Fibroblast of gingiva (primary cell): ENCODE measurements around the gene NPHP4.

Source experiments
- DNase-seq: peaks from one replicate; pipeline ENCODE4 v3.0.0-alpha.2; 2011; ENCODE audit warnings: low read depth

The NPHP4 gene

DNA sequence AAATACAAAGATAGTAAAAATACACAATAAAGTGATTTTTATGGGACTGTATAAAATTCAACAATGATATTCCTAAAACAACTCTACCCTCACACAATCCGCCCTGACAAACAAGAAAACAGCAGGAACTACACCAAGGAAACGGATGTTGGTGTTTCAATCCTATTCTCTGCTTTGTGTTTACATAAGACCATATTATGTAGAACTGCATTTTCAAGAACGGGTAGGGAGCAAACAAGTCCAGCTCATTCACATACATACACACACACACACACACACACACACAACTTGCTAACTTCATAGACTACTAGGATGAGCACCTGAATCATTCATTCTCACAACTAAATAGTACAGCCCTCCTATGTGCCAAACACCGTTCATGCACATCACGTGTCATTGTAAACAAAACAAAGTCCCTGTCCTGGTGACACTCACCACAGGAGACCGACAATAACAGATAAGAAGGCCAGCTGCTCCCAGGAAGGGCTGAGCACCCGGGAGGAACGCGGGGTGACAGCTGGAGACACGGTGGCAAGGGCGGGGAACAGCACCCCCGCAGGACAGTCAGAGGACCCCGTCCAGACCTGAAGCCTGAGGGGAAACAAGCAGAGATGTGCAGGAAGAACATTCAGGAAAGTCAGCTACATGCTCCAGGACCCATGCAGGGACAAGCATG, 43.0 kb downstream of the NPHP4 start:
- no peak for DNase-seq

DNA sequence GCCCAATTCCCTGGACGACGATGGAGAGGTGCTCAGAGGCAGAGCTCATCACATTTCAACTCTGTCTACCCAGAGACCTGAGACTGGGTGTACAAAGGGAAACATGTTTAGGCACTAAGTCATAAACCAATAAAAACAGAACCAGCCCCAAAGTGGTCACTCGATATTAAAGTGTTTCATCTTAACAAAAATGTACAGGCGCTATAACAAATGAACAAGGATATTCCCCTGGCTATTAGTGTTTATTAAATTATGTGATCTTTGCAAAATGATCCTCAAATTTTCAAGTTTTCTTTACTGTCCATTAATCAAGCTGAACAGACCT, 43.6 kb downstream of the NPHP4 start:
- DNase-seq = no peak

DNA sequence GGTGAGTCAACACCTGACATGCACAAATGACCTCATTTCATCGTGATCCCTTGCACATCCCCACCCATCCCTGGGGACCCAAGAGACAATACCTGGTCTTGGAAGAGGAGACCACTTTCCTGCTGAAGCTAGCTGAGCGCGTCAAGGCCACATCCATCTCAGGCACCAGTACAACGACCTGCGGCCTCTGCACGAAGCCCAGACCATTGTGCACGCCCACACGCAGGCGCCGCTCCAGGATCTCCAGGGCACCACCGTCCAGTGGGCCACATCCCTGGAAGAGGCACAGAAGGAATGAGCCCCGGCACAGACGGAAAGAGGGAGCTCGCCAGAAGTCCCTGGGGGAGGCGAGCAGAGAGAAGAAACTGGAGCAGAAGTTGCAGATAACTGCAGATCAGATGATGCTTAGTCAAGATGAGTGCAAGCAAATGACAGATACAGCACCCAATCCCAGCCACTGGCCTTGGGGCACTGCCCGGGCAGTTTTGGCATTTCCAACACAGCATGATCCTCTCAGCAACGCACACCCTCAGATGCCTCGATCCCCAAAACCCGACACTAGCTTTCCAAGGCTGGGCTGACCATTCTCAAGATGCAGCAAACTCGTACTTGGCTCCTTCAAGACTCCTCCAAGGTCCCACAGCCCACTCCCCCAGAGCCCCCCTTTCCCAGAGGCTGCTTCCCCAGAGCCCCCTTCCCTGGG, 44.1 kb downstream of the NPHP4 start:
- DNase-seq = no peak

DNA sequence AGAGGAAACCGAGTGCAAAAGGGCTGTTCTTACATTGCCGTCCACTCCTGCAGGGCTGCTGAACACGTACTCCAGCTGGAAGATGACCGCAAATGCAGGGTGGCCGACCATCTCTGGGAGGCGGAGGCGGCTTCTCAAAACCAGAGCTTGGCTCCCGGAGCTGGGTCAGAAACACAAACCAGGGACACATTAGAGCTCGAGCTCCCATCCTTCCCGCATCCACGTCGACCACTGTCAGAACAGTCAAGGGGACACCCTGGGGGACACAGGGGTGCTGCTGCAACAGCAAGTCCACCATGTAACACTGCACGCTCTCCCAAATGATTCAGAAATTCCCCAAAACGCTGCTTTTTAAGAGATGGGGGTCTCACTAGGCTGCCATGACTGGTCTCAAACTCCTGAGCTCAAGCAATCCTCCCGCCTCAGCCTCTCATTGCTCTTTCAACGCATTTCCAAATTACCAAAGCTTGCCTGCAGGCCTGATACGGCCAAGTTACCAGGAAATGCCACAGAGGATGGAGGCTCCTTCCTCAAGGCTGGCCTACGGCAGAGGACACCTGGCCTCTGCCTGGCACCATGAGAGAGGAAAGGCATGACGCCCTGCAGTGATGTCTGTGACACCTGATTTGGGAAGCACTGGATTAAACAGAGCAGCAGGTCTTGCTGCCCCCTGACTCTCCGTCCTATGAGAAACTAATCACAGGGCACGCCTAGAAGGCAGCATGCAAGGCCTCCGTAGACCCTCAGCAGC, 45.0 kb downstream of the NPHP4 start:
- DNase-seq = no peak

DNA sequence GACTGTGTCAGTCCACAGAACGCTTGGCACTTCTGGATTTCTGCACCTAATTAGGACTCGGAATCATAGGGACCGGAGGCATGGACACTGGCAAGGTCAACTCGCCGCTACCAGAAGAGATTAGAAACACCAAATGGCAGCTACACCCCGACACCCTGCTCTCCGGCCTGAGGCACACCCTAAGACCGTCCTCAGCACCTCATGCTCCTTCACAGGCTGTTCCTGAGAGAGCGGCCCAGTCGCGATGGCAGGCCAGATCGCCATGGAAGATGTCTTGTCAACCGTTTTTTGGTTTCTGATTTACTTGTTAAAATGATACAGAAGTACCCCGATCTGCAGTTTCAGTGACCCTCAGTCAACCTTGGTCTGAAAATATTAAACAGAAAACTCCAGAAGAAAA, 46.8 kb downstream of the NPHP4 start:
- no peak for DNase-seq

DNA sequence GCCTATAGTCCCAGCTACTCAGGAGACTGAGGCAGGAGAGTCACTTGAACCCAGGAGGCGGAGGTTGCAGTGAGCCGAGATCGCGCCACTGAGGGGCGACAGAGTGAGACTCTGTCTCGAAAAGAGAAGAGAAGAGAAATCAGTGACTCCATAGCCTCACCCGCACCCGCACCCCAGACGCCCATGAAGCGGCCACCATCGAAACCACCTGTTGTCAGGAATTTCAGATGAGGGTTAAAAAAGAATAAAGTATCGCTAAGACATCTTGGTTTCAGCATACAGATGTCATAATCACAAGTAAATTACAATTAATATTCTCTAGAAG, 47.4 kb downstream of the NPHP4 start:
- no peak for DNase-seq

DNA sequence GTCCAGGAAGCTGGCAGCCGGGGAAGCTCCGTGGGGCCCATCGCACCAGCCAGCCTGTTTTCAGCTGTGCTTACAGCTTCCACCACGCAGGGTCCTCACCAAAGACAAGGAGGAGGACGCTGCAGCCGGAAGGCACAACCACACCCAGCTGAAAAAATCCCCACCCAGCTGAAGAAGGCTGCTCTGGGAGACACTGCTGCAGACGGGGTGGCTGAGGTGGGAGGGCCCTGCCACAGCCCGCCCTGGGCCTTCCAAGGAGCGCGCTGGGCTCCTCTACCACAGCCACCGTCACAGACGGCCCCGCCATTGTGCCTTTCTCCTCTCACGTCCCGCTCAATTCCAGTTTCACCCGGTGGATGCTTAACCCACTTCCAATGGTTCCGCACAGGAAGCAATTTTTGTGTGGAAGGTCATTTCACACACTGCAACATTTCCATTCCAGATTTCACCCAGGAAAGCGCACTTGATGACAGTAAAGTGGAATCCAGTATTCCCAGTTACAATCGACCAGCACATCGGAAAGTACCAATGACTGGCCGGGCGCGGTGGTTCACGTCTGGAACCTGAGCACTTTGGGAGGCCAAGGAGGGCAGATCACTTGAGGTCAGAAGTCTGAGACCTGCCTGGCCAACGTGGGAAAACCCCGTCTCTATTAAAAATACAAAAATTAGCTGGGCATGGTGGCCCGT, 47.9 kb downstream of the NPHP4 start:
- no peak for DNase-seq

DNA sequence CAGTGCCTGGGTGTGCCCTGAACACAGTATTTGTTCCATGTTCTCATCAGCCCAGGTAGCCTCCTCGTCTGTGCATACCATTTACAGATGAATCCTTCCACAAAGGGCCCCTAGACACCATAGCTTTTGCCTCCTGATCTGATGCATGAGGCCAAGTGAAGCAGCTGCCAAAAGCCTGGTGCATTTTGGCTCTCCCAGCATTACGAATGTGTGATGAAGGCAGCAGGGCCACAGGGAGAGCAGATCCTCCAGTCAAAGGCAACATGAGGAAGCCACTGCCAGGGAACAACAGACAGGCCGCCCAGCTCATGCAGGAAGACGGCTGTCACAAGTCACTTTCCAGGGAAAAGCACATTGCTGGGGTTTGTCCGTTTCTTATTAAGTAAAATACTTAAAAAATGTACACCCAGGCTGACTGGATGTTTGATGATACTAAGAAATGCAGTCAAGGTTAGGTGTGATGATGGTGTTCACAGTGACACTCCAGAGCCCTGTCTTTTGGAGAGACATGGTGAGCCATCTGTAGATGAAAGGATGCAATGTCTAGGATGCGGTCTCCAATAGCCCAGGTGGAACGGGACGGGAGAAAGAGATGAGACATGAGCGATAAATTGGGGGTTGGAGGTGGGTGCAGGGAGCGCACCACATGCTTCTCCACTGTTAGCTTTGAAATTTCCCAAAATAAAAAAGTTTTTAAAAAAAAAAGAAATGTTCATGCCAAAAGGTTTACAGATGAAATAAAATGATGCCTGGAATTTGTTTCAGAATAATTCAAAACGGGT, 48.7 kb downstream of the NPHP4 start:
- DNase-seq = no peak

DNA sequence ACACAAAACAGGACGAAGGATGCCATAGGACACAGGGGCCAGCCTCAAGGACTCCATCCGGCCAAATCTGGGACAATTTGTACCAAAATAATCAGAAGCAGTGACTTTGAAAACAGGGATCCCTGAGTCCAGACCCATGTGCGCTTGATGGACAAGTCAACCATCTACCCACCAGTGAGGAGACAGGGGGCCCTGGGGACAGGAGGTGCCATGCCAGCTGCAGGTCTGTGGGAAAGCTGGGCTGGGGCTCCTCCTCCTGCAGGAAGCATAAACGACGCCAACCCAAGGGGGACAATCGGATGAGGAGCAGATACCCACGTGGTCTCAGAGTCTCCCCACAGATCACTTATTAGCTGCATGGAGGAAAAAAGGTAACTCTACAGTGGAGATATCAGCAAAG, 50.6 kb downstream of the NPHP4 start:
- DNase-seq = no peak

DNA sequence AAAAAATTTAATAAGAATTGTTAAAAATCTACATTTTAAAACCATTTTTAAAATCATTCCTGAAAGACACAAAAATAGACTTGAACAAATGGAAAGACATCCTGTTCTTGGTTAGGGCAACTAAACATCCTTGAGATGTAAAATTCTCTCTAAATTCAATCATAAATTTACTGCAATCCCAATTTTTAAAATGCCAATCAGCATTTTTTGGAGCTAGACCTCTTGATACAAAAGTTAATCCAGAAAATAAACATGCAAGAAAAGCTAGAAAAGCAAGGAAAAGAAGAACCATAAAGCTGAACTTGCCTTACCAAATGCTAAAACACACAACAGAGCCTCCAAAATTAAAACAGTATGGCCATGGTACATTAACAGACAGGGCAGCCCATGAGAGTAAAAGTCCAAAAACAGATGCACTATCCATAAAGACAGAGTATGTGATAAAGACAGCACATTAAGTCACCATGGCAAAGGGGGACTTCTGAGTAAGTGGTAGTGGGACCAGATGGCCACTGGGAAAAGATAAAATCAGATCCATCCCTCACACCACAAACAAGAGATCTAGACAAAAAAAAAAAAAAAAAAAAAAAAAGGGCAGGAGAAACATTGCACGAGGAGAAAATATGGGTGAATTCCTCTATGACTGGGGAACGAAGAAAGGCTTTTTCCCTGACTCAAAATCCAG, 51.4 kb downstream of the NPHP4 start:
- no peak for DNase-seq

DNA sequence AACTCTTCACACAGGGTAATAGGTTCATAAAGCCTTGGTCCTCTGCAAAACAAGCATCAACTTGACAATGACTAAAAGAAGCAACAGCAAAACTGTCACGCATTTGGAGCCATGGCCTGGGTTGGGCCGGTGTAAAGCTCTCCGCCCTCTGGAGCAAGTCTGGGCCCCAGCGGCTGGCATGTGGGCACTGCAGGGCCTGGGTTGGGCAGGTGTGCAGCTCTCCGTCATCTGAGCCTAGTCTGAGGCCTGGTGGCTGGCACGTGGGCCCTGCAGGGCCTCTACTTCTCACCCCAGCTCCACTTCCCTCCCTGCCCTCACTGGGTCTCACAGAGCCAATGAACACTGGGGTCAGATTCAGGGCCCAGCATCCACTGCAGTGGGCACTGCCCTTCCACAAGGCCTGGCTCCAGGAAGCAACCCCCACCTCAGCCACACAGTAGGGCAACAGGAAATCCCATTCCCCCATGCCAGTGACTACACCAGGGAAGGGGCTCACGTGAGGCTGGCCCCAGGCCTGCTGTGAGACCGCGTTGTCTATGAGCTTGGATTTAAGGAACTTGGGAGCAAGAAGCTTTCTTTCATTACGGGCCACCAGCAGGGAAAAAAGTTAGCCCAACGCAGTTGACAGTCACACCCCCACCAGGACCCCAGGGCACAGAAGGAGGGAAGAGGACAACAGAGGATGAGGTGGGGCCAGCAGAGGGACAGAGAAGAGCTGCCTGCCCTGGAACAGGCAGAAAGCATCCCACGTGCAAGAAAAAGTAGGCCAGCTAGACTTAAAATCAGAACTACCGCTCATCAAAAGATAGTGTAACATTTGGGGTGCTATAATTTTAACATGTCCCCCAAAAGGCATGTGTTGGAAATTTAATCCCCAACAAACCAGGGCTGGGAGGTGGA, 52.7 kb downstream of the NPHP4 start:
- no peak for DNase-seq

DNA sequence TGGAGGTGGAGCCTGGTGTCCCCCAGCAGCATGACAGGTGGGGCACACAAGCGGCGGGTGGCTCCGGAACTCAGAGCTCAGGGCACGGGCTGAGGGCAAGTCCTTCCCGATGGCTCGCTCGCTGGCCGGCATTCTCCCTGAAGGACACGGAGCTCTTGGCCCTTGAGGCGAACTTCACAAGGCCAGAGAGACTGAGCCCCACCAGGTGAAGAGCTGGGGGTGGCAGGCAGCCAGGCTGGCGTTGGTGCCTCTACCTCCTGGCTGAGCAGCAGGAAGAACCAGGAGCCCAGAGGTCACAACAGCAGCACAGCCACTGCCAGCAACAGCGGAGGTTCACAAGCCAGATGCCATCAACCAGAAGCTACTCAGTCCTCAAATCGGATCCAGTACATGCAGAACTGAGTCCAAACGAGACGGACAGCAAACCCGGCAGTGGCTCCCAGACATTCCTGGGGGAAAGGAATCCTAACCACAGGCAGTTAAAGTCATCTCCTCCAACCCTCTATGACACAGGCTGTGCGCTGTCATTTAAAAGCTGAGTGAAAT, 54.1 kb downstream of the NPHP4 start:
- DNase-seq = peak; percentile 64

DNA sequence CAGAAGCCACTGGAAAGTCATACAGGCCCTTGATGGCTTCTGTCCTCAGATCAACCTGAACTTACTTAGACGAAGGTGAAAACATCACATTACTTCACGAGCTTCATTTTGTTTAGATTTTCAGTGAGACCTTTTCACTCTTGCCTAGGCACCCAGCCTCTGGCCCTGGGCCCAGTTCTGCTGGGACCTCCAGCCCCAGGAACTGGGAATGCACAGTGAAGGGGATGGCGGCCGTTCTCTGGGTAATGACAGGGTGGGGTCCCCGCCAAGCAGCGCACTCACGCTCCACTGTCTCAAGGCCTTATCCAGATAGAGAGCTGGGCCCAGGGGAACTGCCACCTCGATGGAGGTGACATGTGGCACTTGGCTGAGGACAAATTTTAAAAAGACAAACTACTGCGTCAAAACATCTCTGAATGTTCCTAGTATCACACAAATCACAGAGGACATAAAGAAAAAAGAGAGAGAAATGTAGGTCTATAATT, 54.8 kb downstream of the NPHP4 start:
- no peak for DNase-seq

DNA sequence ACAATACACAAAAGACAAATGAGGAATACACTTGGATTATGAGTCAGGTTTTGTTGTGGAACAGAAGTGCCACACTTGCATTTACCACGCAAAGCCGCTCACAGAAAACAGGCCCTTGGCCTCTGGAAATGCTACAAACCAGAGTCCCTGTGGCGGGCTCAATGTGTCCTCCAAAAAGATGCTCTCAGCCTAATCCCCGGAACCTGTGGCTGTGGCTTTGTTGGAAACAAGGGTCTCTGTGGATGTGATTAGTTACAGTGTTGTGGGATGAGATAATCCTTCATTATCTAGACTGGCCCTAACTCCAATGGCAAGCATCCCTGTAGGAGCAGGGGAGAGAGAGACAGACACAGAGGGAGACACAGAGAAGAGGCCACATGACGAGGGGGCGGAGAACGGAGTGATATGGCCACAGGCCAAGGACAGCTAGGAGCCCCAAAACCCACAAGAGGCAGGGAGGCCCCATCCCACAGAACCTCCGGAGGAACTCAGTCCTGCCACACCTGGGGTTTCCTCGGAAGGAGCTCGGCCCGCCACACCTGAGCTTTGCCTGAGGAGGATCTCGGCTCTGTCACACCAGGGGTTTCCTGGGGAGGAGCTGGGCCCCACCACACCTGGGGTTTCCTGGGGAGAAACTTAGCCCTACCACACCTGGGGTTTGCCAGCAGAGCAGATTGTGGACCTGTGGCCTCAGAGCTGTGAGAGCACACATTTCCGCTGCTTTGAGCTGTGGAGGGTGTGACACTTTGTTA, 55.4 kb downstream of the NPHP4 start:
- DNase-seq = no peak

DNA sequence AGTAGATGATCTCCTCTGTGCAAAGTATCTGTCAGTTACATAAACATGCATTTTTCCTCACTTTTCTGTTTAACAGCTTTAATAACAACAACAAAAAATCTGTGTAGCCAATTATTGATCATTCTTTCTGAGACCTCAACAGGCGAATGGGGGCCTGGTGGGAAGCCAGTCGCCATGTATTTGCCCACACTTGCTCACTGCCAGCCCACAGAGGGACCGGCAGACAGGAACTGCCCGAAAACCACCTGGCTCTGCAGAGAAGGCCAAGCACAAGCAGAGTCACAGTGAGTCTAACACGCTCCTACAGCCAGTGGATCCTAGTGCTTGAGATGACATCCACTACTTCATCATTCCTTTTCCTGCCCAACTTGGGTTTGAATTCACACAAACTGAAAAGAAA, 56.1 kb downstream of the NPHP4 start:
- DNase-seq = no peak

DNA sequence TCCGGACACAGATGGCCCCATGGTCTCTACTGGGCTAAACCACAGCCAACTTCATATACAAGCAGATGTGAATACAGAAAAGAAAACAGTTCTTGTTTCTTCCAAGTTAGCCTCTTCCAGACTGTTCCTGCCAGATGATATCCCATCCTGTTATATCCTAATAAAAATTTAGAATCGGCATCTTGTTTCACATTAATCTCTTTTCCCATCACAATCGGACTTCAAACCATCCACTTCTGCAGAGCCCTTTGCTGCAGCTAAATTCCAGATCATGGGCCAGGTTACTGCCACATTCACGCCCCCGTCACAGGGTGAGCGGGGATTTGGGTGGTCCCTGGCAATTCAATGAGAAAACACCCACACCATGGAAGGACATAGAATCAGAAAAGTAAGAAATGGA, 57.2 kb downstream of the NPHP4 start:
- no peak for DNase-seq

DNA sequence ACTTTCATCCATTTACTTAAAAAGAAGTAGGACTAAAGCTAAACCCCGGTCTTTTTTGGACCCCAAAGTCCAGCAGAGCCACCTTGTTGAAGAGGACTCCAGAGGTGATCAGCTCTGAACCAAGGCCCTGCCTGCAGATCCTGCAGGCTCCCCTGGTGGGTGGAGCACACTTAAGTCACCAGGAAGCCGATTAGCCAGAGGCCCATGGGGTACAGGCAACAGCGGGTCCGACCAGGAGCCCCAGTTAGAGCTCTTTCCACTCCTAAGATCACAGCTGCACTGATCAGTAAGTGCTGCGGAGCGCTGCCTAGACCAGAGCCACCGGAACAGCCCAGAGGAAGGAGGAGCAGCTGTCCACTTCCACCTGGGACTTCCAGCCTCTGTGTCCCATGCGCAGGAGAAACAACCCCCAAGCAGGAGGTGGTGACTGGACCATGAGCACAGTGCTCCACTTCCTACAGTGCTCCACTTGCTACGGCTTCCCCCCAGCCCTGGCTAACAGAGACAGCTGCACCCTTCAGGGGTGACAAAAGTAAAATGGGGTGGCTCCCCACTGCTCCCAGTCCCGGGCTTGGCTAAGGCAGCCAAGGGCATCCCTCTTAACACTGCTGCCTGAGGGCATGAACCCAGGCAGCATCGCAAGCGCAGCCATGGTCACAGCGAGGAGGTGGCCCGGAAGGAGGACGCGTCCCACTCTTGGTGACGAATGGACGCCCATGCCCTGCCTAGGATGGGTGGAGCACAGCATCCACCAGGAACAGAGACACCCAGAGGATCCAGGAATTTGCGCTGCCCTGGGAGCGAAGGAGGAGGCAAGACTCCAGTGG, 58.0 kb downstream of the NPHP4 start:
- DNase-seq = no peak

DNA sequence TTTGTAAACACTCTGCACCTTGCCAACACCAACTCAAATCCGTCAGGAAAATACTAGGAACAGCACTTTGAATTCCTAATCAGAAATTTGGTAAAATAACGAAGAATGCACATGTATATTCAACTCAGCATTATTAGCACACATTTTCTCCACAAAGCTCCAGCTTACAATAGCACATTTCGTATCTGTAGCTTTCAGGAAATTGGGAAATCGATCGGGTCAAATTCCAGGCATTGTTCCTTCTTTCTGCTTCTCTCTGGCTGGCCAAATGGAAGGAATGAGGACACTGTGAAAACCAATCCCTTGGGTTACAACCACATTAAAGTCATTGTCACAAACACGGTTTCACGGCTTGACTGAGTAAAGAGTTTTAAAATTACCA, 58.6 kb downstream of the NPHP4 start:
- peak; percentile 80 for DNase-seq

DNA sequence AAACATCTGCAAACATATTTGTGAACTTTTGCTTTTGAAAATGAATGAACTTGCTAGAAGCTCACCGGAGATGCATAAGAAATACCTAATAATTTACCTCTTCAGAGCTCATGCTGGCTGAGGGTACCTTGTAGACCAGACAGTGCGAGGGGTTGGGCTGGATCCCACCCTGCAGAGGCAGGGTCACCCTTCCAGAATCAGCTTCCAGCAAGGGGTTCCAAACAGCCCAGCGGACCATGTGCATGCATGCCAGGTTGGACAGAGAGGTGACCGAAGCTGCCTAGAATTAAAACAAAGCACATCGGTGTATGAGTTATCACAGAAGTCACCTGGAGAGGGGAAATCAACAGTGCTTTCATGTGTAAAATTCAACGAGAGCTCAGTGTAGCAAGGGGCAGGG, 59.2 kb downstream of the NPHP4 start:
- DNase-seq = no peak
